Mesendoderm (in vitro differentiated cells): Measurements from ENCODE around the gene SPNS3.
A peak's percentile ranks its signal among the peaks of the same experiment; 100 is the strongest.

ENCODE experiments used
- DNase-seq: peaks from one replicate; pipeline ENCODE4 v3.0.0; 2013
- H2AK5ac ChIP-seq: 2 replicates; pipeline ENCODE4 v1.6.1; 2013; ENCODE audit warnings: low read length, inconsistent platforms
- H2BK120ac ChIP-seq: 2 replicates; pipeline ENCODE4 v1.6.1; 2013; ENCODE audit warnings: low read depth, mild to moderate bottlenecking, low read length, moderate library complexity, mixed read lengths
- H2BK15ac ChIP-seq: replicated peaks from 2 replicates; pipeline ENCODE4 v1.6.1; 2013; ENCODE audit warnings: low read depth, mild to moderate bottlenecking, moderate library complexity
- H2BK5ac ChIP-seq: 2 replicates; pipeline ENCODE4 v1.6.1; 2013; ENCODE audit warnings: low read length, inconsistent platforms
- H3K18ac ChIP-seq: 2 replicates; pipeline ENCODE4 v1.6.1; 2013; ENCODE audit warnings: mild to moderate bottlenecking, low read length, mixed read lengths
- H3K23ac ChIP-seq: one replicate; pipeline ENCODE4 v1.6.1; 2013; ENCODE audit warnings: low read length
- H3K27ac ChIP-seq: 2 replicates; pipeline ENCODE4 v1.5.1; 2013; ENCODE audit warnings: low read depth, mild to moderate bottlenecking, inconsistent platforms, low read length, moderate library complexity
- H3K27me3 ChIP-seq: 2 replicates; pipeline ENCODE4 v1.6.1; 2013; ENCODE audit warnings: low read length, control low read depth, mild to moderate bottlenecking, inconsistent platforms; ENCODE audit not compliant: insufficient read depth, poor library complexity
- H3K36me3 ChIP-seq: 2 replicates; pipeline ENCODE4 v1.6.1; 2013; ENCODE audit warnings: low read length, inconsistent platforms; ENCODE audit not compliant: control insufficient read depth, insufficient read depth
- H3K4ac ChIP-seq: one replicate; pipeline ENCODE4 v1.6.1; 2013; ENCODE audit warnings: low read depth, mild to moderate bottlenecking, low read length, moderate library complexity
- H3K4me1 ChIP-seq: 2 replicates; pipeline ENCODE4 v1.6.1; 2013; ENCODE audit warnings: low read depth, low read length, inconsistent platforms; ENCODE audit not compliant: control insufficient read depth
- H3K4me2 ChIP-seq: 2 replicates; pipeline ENCODE4 v1.6.1; 2013; ENCODE audit warnings: low read length
- H3K4me3 ChIP-seq: 2 replicates; pipeline ENCODE4 v1.5.1; 2013; ENCODE audit warnings: mild to moderate bottlenecking, low read length
- H3K56ac ChIP-seq: one replicate; pipeline ENCODE4 v1.6.1; 2013; ENCODE audit warnings: low read length
- H3K79me1 ChIP-seq: 2 replicates; pipeline ENCODE4 v1.6.1; 2013; ENCODE audit warnings: low read length, inconsistent platforms
- H3K79me2 ChIP-seq: 2 replicates; pipeline ENCODE4 v1.6.1; 2013; ENCODE audit warnings: mild to moderate bottlenecking, low read length; ENCODE audit not compliant: control insufficient read depth, insufficient read depth
- H3K9ac ChIP-seq: 2 replicates; pipeline ENCODE4 v1.6.1; 2013; ENCODE audit warnings: low read length, inconsistent platforms
- H4K5ac ChIP-seq: one replicate; pipeline ENCODE4 v1.6.1; 2013; ENCODE audit warnings: low read length
- H4K8ac ChIP-seq: one replicate; pipeline ENCODE4 v1.6.1; 2013; ENCODE audit warnings: low read depth, mild to moderate bottlenecking, control low read depth, low read length, moderate library complexity
- WGBS: extraction: QIAGEN DNeasy Blood & Tissue Kit; methylation state at CpG from one replicate; pipeline ENCODE4 v1.1.7; 2013; ENCODE audit warnings: low lambda C conversion rate, missing lambda C conversion rate; ENCODE audit not compliant: insufficient coverage; ENCODE audit errors: extremely low coverage; 5-methylcytosine and 5-hydroxymethylcytosine counted together

SPNS3 gene

GRCh38 chr17:4519361-4519788 lies 85.6 kb downstream of the SPNS3 start:
- no peak overlapping the region for H3K23ac ChIP-seq
- WGBS, result no CpG with 5 or more reads among the region's 14 CpGs
- no peak overlapping the region for H3K9ac ChIP-seq
- H3K79me1 ChIP-seq, result no peaks in the 10 kb centered on the region
- no peak overlapping the region for H3K4ac ChIP-seq
- H2BK5ac ChIP-seq, result no peak overlapping the region
- no peak overlapping the region for H3K4me3 ChIP-seq
- no peak for DNase-seq
- no peaks in the 10 kb centered on the region for H3K27me3 ChIP-seq
- H3K27ac ChIP-seq, result no peak overlapping the region
- no peak overlapping the region for H2AK5ac ChIP-seq
- no peaks in the 10 kb centered on the region for H3K4me1 ChIP-seq
- H3K56ac ChIP-seq, result peak overlapping the region; percentile 15
- H2BK120ac ChIP-seq, result no peak overlapping the region
- H3K79me2 ChIP-seq, result no peaks in the 10 kb centered on the region
- no peaks in the 10 kb centered on the region for H3K36me3 ChIP-seq
- no peak overlapping the region for H3K4me2 ChIP-seq
- H2BK15ac ChIP-seq, result no peak overlapping the region
- no peak overlapping the region for H3K18ac ChIP-seq
- H4K5ac ChIP-seq, result no peak overlapping the region
- H4K8ac ChIP-seq, result no peak overlapping the region

DNA sequence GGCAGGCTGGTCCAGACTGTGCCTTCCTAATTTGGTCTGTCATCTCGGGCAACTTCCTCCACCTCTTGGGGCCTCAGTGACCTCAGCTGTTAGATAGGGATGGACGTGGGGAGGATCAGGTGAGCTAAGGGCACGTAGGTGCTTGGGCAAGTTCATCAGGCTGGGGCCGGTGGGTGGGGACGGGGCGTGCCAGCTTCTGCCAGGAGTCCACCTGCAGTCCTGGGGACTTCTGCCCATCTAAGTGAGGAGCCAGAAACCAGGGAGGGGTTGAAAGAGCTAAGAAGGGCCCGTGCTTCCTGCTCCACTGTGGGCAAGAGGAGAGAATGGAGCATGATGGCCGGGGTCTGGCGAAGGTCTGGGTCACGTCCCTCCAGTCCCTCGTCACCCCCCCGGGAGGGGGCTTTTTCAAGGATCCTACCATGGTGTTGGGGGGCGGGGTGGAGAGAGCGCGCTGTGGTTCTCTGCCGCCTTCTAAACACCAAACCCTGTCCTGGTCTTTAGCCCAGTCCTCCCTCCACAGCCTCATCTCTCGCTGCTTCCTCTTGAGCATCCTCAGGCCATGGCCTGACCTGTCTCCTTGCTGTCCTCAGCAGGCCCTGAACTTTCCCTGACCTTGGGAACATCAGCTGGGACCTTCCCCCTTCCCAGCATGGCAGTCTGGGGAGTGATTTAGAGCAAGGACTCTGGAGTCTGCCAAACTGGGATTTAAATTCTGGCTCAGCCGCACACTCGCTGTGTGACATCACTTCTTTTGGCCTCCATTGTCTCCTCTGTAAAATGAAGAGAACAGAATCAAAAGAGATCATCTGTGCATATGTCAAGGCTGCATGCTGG lies 86.5 kb downstream of the SPNS3 start:
- H3K18ac ChIP-seq, result no peak overlapping the region
- H3K36me3 ChIP-seq, result no peaks in the 10 kb centered on the region
- H2BK5ac ChIP-seq, result no peak overlapping the region
- no peak overlapping the region for H3K27ac ChIP-seq
- H4K8ac ChIP-seq, result no peak overlapping the region
- H2AK5ac ChIP-seq, result no peak overlapping the region
- H3K4me3 ChIP-seq, result no peak overlapping the region
- H3K79me2 ChIP-seq, result no peaks in the 10 kb centered on the region
- H3K56ac ChIP-seq, result no peak overlapping the region
- no peak overlapping the region for H3K4ac ChIP-seq
- no peak overlapping the region for H3K9ac ChIP-seq
- H4K5ac ChIP-seq, result no peak overlapping the region
- no peak for DNase-seq
- H3K4me1 ChIP-seq, result no peaks in the 10 kb centered on the region
- no peaks in the 10 kb centered on the region for H3K27me3 ChIP-seq
- WGBS, result no CpG with 5 or more reads among the region's 19 CpGs
- peak overlapping the region; percentile 66 for H3K23ac ChIP-seq
- H3K79me1 ChIP-seq, result no peaks in the 10 kb centered on the region
- no peak overlapping the region for H2BK15ac ChIP-seq
- no peak overlapping the region for H3K4me2 ChIP-seq
- no peak overlapping the region for H2BK120ac ChIP-seq

DNA sequence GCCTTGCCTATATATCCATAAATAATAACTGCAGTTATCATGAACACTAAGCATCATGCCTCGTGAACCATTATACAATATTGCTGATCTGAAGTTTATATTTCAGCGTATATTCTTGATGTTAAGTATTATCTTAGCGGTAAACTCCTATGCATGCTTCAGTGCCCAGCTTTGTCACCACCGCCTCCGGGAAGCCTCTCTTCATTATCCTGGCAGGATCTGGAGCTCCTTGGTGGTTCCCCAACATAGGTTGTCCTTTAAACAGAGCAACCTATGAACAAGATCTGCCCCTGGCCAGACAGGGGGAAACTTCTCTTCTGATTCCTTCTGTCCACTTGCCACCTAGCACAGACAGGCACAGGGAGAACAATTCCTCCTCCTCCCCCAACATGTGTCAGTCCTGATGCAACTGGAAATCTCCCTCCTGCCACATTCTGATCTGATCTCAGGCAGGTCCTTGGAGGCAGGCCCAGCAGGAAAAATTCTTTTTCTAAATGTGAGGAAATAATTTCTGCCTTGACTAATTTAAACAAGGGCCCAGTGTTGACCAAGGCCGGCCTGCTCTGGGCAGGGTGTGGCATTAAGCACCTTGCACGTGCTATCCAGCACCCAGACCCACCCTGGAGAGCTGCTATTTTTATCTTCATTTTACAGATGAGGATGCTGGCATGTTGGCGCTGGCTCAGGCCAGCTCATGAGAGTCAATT lies 87.3 kb downstream of the SPNS3 start:
- Histone ChIP-seq H3K27ac (no peak overlapping the region), H3K56ac (no peak overlapping the region), H3K79me1 (no peaks in the 10 kb centered on the region), H2BK15ac (no peak overlapping the region), H3K36me3 (no peaks in the 10 kb centered on the region), H3K23ac (no peak overlapping the region), H2BK120ac (no peak overlapping the region), H3K4ac (no peak overlapping the region), H3K18ac (no peak overlapping the region), H3K79me2 (no peaks in the 10 kb centered on the region), H3K9ac (no peak overlapping the region), H2BK5ac (no peak overlapping the region), H4K8ac (no peak overlapping the region), H3K4me3 (no peak overlapping the region), H4K5ac (no peak overlapping the region), H3K27me3 (no peaks in the 10 kb centered on the region), H3K4me1 (no peaks in the 10 kb centered on the region), H3K4me2 (no peak overlapping the region), H2AK5ac (no peak overlapping the region)
- no peak for DNase-seq
- no CpG with 5 or more reads among the region's 8 CpGs for WGBS

GRCh38 chr17:4522661-4523060 lies 88.9 kb downstream of the SPNS3 start:
- H2BK15ac ChIP-seq, result no peak overlapping the region
- no peak overlapping the region for H2AK5ac ChIP-seq
- no peak overlapping the region for H3K4me3 ChIP-seq
- WGBS, result no CpG with 5 or more reads among the region's 6 CpGs
- H4K8ac ChIP-seq, result no peak overlapping the region
- no peak overlapping the region for H2BK5ac ChIP-seq
- no peak overlapping the region for H3K18ac ChIP-seq
- no peaks in the 10 kb centered on the region for H3K4me1 ChIP-seq
- no peak for DNase-seq
- H2BK120ac ChIP-seq, result no peak overlapping the region
- H3K9ac ChIP-seq, result no peak overlapping the region
- no peaks in the 10 kb centered on the region for H3K79me1 ChIP-seq
- H3K27ac ChIP-seq, result no peak overlapping the region
- H4K5ac ChIP-seq, result no peak overlapping the region
- H3K4ac ChIP-seq, result no peak overlapping the region
- no peak overlapping the region for H3K56ac ChIP-seq
- no peaks in the 10 kb centered on the region for H3K27me3 ChIP-seq
- H3K4me2 ChIP-seq, result no peak overlapping the region
- no peaks in the 10 kb centered on the region for H3K36me3 ChIP-seq
- no peaks in the 10 kb centered on the region for H3K79me2 ChIP-seq
- no peak overlapping the region for H3K23ac ChIP-seq

DNA sequence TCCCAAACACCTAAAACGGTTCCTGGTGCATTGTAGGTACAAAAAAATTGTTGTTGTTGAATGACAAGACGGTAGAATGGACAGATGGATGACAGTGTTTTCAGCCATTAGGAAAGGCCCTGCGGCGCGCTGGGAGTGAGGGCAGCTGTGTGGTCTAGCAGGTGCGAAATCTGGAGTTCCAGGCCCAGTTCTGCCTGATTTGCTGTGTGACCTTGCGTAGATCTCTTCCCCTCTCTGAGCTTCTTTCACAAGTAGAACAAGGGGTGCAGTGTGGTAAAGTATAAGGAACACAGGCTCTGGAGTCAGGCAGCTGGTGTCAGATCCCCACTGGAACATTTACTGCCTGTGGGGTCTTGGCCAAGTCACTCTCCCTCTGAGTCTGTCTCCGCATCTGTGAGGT lies 90.2 kb downstream of the SPNS3 start:
- no CpG with 5 or more reads among the region's 8 CpGs for WGBS

More for the DNA sequence above, 90.2 kb downstream of the SPNS3 start:
- Histone ChIP-seq H3K4me3 (no peak overlapping the region), H2BK120ac (no peak overlapping the region), H3K4ac (no peak overlapping the region), H4K8ac (no peak overlapping the region), H4K5ac (no peak overlapping the region), H3K79me2 (no peaks in the 10 kb centered on the region), H3K79me1 (no peaks in the 10 kb centered on the region), H2AK5ac (no peak overlapping the region), H3K27me3 (no peaks in the 10 kb centered on the region), H2BK15ac (no peak overlapping the region), H3K4me2 (no peak overlapping the region), H3K9ac (no peak overlapping the region), H3K18ac (no peak overlapping the region), H3K56ac (no peak overlapping the region), H2BK5ac (no peak overlapping the region), H3K4me1 (no peaks in the 10 kb centered on the region), H3K36me3 (no peaks in the 10 kb centered on the region), H3K23ac (no peak overlapping the region), H3K27ac (no peak overlapping the region)
- DNase-seq, result no peak
